ENCODE measurements around the gene CDX4.
"Not testable (repeated sequence)": the region's sequence is repeated elsewhere in the genome, so short reads cannot be mapped to it uniquely, and the experiment has no call there.

Gene CDX4, protein sequence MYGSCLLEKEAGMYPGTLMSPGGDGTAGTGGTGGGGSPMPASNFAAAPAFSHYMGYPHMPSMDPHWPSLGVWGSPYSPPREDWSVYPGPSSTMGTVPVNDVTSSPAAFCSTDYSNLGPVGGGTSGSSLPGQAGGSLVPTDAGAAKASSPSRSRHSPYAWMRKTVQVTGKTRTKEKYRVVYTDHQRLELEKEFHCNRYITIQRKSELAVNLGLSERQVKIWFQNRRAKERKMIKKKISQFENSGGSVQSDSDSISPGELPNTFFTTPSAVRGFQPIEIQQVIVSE

GRCh38 chrX:73446831-73447230 is at the start of gene CDX4:
CDX4 (plus strand) TSS chrX:73447053; CDS start chrX:73447254, 201 bp downstream.
- DNase-seq, result no peak

DNA sequence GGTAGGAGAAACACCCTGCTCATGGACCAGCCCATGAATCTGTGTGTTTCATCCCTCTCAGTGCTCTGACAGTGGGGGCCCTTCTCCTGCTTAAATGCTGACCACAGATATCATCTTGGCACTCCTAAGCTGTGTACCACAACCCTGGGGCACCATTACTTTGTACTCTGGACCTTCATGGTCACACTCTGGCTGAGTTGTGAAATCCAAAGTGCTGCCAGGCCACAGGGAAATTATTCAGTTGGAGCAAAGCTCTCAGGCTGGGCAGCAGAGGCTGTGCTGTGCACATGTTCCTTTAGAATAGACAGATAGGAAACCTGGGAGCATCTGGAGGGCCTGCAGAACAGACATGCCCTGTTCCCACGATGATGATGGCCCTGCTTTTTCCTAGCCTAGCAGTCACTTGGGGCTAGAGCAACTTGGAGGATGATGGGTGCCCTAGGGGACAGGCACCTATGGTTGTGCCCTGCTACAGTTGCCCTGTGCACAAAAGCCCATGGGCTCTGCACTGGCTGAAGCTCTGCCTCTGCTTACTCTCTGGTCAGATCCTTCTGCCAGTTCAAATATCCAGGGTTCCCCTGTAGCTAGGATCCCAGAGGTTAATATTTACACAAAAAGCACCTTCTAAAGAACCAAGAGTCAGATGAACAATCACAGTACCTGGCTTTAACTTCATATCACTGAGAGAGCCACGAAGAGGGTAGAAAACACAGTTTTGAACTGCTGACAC is 48.5 kb upstream of the CDX4 start:
- DNase-seq, result no peak

DNA sequence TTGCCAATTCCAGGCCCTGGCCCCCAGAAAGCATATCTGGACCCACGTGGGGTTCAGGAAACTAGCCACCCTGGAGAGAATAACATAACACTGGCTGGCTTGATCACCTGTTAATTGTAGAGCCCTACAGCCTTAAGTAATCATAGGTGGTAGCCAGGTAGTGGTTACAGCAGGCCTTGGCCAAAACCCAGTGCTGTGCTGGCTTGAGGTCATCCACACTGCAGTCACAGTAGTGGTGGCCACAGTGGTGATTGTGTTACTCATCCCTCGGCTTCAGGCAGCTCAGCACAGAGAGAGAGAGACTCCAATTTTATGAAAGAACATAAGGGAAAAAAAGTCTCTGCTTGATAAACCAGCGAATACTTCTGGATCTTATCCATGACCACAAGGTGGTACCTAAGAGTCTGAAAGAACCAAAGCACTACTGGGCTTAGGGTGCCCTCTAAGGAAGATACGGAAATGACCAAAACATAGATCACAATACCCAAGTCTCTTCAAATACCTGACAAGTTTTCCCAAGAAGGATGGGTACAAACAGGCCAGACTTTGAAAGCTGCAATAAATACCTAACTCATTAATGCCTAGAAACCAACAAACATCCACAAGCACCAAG is 46.6 kb upstream of the CDX4 start:
- DNase-seq, result no peak

GRCh38 chrX:73401591-73402266 is 45.1 kb upstream of the CDX4 start:
- DNase-seq, result no peak

DNA sequence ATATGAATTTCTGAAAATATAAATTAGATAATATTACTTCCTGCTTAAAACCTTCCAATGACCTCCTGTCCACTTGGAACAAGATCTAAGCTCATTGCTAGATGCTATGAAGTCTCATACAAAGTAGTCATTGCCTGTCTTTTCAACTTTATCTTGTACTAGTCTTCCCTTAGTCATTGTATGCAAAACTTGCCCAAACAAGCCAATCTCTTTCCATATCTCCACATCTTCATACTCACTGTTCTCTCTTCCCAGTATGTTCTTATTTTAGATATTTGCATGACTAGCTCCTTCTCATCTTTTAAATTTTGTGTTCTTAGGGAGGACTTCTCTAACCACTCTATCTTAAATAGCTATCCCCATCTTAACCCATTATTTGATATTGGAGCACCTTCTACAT is 33.9 kb upstream of the CDX4 start:
- DNase-seq, result no peak

DNA sequence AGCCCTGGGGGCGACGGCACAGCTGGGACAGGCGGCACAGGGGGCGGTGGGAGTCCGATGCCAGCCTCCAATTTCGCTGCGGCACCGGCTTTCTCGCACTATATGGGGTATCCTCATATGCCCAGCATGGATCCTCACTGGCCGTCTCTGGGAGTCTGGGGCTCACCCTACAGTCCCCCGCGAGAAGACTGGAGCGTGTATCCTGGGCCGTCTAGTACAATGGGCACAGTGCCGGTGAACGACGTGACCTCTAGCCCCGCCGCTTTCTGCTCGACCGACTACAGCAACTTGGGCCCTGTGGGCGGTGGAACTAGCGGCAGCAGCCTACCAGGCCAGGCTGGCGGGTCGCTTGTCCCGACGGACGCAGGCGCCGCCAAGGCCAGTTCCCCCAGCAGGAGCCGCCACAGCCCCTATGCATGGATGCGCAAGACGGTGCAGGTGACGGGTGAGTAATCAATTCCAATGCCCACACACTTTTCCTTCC is 500 bp downstream of the CDX4 start:
- no peak for DNase-seq

DNA sequence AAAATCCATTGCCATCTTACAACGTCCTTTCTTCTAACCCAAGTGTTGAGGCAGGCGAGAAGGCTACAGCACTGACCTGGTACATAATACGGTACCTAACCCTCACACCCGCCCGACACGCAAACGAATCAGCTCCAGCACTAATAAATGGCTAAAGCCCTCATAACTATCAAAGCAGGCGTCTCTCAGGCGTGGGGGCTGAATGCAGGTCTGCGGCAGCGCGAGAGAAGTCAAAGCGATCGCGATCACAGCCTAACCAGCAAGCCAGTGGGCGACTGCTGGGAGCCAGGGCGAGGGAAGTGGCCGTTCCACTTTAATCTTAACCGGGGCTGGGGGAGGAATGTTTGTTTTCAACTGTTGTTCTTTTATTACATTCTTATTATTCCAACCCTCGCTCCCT is 1.5 kb downstream of the CDX4 start:
- DNase-seq, result no peak

GRCh38 chrX:73455171-73455570 is 8.3 kb downstream of the CDX4 start:
- DNase-seq, result no peak

- no peak for DNase-seq
Measured at GRCh38 chrX:73457306-73457705, 10.5 kb downstream of the CDX4 start.

GRCh38 chrX:73468376-73468775 is 21.5 kb downstream of the CDX4 start:
- DNase-seq, result no peak

DNA sequence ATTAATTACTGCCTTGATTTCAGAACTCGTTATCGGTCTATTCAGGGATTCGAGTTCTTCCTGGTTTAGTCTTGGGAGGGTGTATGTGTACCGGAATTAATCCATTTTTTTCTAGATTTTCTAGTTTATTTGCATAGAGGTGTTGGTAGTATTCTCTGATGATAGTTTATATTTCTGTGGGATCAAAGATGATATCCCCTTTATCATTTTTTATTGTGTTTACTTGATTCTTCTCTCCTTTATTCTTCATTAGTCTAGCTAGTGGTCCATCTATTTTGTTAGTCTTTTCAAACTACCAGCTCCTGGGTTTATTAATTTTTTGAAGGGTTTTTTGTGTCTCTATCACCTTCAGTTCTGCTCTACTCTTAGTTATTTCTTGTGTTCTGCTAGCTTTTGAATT is 32.1 kb downstream of the CDX4 start:
- no peak for DNase-seq

- no peak for DNase-seq
Measured at GRCh38 chrX:73481521-73481920, 34.7 kb downstream of the CDX4 start.

DNA sequence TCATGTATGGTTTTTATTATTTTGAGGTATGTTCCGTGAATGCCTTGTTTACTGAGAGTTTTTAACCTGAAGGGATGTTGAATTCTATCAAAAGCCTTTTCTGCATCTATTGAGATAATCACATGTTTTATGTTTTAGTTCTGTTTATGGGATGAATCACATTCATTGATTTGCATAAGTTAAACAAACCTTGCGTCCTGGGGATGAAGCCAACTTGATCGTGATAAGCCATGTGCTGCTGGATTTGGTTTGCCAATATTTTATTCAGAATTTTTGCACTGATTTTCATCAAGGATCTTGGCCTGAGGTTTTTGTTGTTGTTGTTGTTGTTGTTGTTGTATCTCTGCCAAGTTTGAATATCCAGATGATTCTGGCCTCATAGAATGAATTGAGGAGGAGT is 43.8 kb downstream of the CDX4 start:
- DNase-seq, result no peak

GRCh38 chrX:73492178-73492577 is 45.3 kb downstream of the CDX4 start:
- not testable (repeated sequence) for DNase-seq
